Activated T-helper 1 cell treated with Interleukin-2 at 50 U/mL for 16 hours (primary cell): ENCODE data around the gene ITGB1BP1.
"Not testable (repeated sequence)": the region's sequence is repeated elsewhere in the genome, so short reads cannot be mapped to it uniquely, and the experiment has no call there.

Experiments
- DNase-seq: peaks from one replicate; pipeline ENCODE4 v3.0.0-alpha.2; 2020; ENCODE audit warnings: low read depth

ITGB1BP1 gene

DNA sequence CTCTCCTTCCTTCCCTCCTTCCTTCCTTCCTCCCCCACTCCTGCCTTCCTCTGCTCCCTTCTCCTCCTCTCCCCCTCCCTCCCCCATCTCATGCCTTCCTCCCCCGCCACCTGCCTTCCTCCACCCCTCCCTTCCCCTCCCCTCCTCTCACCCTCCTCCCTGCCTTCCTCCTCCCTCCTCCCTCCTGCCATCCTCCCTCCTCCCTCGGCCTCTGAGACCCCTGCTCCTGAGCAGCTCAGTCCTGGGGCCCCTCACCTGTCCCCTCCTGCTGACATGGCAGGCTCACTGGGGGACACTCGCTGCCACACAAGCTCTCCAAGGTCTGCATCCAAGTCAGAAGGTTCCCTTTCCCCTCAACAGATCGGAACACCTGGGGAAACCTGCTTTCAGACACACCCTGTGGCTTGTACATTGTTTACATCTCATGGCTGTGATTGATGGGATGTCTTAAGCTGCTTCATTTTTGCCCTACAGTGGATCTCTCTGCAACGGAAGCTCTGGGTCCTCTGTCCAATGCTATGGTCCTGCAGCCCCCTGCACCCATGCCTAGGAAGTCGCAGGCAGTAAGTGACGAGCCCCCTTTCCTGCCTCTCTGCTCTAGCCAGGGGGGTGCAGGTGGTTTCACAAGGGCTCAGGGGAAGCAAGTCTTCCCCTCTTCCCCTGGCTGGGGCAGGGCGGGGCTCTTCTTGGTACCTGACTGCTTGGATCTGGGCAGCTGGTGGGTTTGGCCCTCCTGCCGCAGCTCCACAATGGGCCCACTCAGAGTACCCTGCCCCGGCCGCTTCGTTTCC is 22.9 kb downstream of the ITGB1BP1 start:
- DNase-seq = no peak

DNA sequence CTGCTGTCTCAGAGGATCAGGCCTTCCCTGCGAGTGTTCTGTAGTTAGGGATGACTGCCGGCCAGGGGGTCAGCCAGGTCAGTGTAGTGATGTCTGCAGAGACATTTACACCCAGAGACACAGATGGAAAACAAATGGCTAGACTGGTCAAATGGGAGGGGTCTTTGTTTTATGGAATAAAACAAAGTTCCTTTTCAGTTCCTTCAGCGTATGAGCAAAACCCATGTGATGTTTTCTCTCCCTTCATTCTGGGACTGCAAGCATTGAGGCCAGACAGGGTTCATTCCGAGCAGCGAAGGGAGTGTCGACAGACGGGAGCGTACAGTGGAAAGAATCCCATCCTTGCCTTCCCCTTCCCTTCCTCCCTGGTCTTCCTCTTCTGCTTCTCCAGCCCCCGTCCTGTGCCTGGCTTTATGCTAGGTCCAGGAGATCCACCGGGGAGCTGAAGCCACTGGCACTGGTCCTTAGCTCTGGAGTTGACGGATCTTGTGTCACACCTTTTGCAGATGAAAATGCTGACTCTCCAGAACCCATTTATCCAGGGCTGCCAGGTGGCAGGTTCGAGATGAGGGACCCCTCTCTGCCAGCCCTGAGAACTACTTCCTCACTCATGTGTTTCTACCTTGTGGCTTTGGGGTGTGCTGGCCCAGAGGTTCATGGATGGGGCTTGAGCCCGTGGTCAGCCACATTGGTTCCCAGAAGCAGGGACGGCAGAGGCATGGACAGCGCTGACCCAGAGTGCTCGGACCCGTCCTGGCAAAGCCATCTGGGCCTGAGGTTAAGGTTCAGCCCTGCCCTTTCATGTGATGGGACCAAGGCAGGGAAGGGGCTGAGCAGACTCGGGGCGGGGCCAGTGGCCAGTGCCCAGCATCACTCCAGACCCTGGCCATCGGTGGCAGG is 24.2 kb downstream of the ITGB1BP1 start:
- DNase-seq = no peak

DNA sequence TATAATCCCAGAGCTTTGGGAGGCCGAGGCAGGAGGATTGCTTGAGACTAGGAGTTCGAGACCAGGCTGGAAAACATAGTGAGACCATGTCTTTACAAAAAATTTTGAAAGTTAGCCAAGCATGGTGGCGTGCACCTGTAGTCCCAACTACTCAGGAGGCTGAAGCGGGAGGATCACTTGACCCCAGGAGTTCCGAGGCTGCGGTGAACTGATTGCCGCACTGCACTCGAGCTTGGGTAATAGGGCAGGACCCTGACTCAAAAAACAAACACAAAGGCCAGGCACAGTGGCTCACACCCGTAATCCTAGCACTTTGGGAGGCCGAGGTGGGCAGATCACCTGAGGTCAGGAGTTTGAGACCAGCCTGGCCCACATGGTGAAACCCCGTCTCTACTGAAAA is 25.1 kb downstream of the ITGB1BP1 start:
- not testable (repeated sequence) for DNase-seq

DNA sequence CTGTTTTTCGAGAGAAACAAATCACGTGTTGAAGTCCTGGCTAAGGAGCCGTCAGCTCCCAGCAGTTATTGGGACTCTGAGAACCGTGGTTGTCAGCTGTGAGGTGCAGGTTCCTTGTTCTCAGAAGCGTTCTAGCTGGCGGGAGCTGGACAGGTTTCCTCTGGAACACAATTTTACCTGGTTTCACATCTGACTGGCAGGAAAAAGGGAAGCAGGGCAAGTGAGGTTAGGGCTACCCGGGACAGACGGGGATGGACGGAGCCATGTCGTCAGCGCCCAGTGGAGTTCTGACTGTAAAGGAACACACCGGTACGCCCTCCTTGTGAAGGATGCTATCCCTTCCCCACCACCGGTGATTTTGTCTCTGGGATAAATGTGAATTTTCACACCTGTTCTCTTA is 26.1 kb downstream of the ITGB1BP1 start:
- no peak for DNase-seq

GRCh38 chr2:9394816-9395215 is 28.5 kb downstream of the ITGB1BP1 start:
- DNase-seq = no peak

DNA sequence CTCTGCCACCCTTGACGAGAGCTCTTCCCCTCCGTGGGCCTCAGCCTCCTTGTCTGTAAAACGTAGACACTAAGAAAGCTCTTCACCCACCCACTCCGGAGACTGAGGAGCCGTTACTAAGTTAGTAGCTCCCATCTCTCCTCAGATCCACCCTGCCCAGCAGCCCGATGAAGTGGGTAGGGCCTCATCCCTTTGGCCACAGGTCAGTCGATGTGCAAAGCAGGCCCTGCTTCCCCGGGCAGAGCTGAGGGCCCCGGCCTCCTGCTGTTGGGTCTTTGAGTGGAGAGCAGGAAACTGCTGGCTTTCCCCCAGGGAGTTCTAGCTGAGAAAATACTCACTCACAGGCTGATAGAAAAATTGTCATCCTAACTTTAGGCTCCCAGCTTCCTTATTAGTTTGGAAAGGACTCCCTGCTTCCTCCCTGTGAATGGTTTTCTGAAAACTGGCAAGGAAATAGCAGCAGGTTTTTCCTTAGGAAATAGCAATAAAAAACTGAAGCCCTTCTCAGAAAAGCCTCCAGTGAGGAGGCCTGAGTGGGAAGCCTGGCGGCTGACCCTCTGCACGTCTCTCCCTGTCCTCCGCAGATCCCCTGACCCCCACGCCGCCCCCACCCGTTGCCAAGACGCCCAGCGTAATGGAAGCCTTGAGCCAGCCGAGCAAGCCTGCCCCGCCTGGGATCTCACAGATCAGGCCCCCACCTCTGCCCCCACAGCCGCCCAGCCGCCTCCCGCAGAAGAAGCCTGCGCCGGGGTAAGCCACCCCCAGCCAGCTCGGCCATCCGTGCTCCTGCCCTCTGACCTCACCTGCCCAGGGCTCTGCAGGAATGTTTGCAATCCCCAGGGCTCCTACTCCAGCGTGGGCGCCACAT is 30.2 kb downstream of the ITGB1BP1 start:
- no peak for DNase-seq

GRCh38 chr2:9391961-9392720 is 31.2 kb downstream of the ITGB1BP1 start:
- DNase-seq = no peak

DNA sequence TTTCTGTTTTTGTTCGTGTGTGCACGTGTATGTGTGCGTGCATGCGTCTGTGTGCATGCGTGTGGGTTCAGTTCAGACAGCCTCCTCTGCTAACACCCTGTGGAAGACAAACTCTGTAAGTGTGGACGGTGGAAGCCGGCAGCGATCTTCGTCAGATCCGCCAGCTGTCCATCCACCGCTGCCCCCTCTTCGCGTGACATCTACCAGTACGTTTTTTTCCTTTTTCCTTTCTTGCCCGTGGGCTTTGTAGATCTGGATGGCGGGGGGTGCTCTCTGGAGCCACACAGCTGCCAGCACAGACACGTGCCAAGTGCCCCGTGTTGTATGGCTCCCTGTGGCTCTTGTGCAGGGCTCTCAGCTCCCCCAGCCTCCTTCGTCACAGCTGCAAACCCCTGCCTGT is 32.3 kb downstream of the ITGB1BP1 start:
- DNase-seq = no peak

GRCh38 chr2:9390151-9390850 is 33.0 kb downstream of the ITGB1BP1 start:
- no peak for DNase-seq

GRCh38 chr2:9388950-9389911 is 34.1 kb downstream of the ITGB1BP1 start:
- no peak for DNase-seq

DNA sequence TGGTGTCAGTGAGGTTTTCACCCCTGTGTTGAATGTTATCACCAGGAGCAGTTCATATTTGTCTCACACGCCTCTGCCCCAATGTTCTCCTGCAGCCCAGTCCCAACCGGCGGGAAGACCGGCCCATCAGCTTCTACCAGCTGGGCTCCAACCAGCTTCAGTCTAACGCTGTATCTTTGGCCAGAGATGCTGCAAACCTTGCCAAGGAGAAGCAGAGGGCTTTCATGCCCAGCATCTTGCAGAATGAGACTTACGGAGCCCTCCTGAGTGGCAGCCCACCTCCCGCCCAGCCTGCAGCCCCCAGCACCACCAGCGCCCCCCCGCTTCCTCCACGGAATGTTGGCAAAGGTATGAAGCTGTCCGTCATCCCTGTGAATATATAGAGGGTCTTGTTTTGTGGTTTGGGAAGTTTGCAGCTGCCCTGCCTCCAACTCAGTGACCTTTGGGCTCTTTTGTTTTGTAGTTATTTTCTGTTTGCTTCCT is 35.1 kb downstream of the ITGB1BP1 start:
- DNase-seq = no peak

DNA sequence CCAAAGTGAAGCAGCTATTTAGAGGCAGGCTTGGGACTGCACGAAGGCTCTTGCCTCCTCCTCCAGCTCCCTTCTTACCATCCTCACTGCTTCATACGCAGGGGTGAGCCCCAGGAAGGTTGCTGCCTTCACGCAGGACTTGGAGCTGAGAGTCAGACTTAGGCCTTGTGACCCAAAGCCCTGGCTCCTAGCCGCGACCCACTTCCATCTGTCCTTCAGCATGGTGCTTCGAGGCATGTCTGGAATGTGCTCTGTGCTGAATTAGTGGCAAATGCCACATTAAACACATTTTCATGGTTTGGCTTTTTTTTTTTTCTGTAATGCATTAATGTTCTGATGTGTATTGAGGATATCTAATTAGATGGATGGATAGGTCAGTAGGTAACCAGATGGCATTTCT is 37.5 kb downstream of the ITGB1BP1 start:
- no peak for DNase-seq

GRCh38 chr2:9384521-9384920 is 38.8 kb downstream of the ITGB1BP1 start:
- no peak for DNase-seq

DNA sequence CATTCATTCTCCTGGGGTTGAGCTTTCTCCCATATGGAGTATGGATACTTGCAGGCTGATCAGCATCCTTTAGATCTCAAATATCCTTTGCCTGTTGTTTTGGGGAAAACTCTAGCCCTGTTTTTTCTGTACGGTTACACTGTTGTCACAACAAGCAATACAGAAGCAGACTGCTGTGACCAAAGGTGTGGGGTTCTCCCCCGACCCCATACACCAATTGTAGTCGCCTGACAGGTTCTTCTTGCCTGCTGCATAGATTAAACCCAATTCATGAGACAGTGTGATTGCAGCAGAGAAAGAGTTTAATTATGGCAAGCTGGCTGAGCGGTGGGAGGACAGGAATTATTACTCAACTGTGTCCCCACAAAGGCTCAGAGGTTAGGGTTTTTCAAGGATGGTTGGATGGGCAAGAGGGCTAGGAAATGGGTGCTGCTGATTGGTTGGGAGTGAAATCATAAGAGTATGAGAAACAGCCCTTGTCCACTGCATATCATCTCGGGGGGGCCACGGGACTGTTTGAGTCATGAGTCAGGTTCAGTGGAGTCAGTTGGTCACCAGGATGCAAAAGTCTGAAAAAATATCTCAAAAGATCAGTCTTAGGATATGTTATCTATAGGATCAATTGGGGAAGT is 40.6 kb downstream of the ITGB1BP1 start:
- DNase-seq = no peak

GRCh38 chr2:9380702-9381628 is 42.4 kb downstream of the ITGB1BP1 start:
- DNase-seq = no peak

DNA sequence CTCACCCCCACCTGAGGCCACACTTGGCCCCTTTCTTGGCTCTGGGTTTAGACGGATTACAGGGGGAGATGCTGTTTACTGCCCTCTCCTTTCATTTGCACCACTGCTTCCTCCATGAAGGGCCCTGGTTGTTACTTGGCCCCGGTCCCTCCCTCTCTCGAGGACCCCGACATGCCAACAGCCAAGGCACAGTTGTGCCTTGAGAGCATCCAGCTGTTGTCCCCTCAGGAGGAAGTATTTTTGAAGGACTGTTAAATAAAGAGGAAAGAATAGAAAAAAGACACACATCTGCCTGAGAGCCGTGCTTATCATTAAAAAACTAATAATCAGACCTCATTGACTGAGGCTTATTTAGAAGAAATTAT is 44.0 kb downstream of the ITGB1BP1 start:
- DNase-seq = no peak

DNA sequence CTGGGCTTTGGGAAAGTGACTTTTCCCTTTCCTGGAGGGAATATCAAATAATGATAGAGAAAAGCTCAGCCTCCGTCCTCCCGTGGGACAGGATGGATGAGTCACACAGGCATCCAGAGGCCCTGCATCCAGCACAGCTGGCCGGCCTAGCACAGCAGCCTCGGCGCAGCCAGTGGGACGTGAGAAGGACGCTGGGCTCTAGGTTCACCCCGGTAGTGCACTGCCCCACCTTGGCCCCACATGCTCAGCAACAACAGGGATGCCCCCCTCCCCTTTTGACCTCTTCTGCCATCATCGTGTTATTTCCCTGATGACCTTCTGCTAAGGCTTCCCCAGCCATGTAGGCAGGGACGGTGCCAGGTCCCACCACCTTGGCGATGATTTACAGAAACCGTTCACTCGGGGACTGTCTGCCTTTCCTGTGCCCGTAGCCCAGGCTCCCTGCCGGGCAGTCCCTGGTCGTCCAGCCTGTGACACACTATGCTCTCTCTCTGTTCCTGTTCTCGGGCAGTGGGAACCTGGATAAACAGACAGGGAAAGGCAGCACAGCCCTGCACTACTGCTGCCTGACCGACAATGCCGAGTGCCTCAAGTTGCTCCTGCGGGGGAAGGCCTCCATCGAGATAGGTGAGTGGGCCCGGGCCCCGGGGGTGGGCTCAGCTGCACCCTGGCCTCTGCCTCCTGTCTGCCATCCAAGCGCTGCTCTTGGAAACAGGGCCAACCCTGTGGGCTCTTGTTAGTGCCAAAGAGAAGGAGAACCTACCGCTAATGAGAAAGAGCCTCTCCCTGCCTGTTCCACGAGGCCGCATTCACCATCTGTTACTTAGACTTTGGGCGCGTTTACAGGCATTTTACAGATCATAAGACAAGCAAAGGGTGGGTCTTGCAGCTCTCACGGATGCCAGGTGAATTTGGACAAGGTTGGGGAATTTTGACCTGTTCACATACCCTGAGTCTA is 44.6 kb downstream of the ITGB1BP1 start:
- no peak for DNase-seq
